ENCODE measurements around the gene FOXC1. TPM values are rescaled to one million over a fixed set of nuclear protein-coding genes. Genes with fewer than 3 reads are reported as not detected.
A peak's percentile ranks its signal among the peaks of the same experiment; 100 is the strongest.

The FOXC1 gene
- total RNA-seq, 1 donor from 2014 or later: 9.8 TPM

DNA sequence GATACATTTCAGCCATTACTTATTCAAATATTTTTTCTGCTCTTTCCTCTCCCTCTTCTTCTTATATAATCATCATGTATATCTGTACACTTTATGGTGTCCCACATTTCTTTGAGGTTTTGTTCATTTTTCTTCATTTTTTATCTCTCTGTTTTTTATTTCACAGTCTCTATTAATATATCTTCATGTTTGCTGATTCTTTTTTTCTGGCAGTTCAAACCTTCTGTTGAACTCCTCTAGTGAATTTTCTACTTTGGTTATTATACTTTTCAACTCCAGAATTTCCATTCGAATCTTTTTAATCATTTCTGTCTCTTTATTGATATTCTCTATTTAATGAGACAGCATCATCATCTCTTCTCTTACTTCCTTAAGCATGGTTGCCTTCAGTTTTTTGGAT lies 38.9 kb upstream of the FOXC1 start:
- Histone ChIP-seq H3K27me3 (no peaks in the 10 kb centered on the region), H3K9me3 (no peaks in the 10 kb centered on the region), H3K4me3 (no peak overlapping the region), H3K36me3 (no peaks in the 10 kb centered on the region), H3K4me1 (no peaks in the 10 kb centered on the region), H3K27ac (no peak overlapping the region)
- TF ChIP-seq POLR2A (IDR thresholded peaks at IDR 0.05) (no peak), POLR2AphosphoS5 (IDR thresholded peaks at IDR 0.05; ENCODE audit: insufficient read depth in 1 of 2, low read depth in 1 of 2) (no peak), CTCF (IDR thresholded peaks at IDR 0.05) (no peak)
- no peak for DNase-seq (ENCODE audit: extremely low spot score in 2 of 2)
- intact Hi-C loops (cut with DNase I): no loop called here

DNA sequence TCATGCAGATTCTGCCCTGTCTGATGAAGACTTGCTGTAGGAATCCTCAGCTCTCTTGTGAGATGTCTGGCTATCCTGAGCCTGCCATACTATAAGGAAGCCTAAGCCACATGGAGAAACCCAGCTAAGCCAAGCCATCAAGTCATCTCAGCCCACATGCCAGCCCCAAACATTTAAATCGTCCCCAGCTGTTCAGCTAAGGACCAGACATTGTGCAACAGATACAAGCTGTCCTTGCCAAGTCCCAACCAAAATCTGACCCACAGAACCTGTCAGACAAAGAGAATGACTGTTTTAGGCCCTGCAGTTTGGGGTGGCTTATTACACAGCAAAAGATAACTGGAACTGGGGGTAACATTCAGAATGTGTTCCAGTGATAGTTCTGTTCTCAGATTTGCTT lies 36.8 kb upstream of the FOXC1 start:
- Histone ChIP-seq H3K27me3 (no peaks in the 10 kb centered on the region), H3K36me3 (no peaks in the 10 kb centered on the region), H3K4me3 (no peak overlapping the region), H3K4me1 (no peaks in the 10 kb centered on the region), H3K9me3 (no peaks in the 10 kb centered on the region), H3K27ac (no peak overlapping the region)
- TF ChIP-seq POLR2AphosphoS5 (IDR thresholded peaks at IDR 0.05; ENCODE audit: insufficient read depth in 1 of 2, low read depth in 1 of 2): no peak
- no peak for TF ChIP-seq CTCF (IDR thresholded peaks at IDR 0.05)
- no peak for TF ChIP-seq POLR2A (IDR thresholded peaks at IDR 0.05)
- DNase-seq (ENCODE audit: extremely low spot score in 2 of 2): peak in 1 of 2 donors; percentile 58
- intact Hi-C loops (cut with DNase I): no loop called here

- DNase-seq (ENCODE audit: extremely low spot score in 2 of 2): peak in 1 of 2 donors; percentile 47
- Histone ChIP-seq H3K27me3 (no peaks in the 10 kb centered on the region), H3K27ac (no peak overlapping the region), H3K4me1 (no peaks in the 10 kb centered on the region), H3K4me3 (no peak overlapping the region), H3K9me3 (no peaks in the 10 kb centered on the region), H3K36me3 (no peaks in the 10 kb centered on the region)
- intact Hi-C loops (cut with DNase I): no loop called here
- TF ChIP-seq CTCF (IDR thresholded peaks at IDR 0.05) (no peak), POLR2A (IDR thresholded peaks at IDR 0.05) (no peak), POLR2AphosphoS5 (IDR thresholded peaks at IDR 0.05; ENCODE audit: insufficient read depth in 1 of 2, low read depth in 1 of 2) (no peak)
Measured at GRCh38 chr6:1574083-1574761, 35.5 kb upstream of the FOXC1 start.

DNA sequence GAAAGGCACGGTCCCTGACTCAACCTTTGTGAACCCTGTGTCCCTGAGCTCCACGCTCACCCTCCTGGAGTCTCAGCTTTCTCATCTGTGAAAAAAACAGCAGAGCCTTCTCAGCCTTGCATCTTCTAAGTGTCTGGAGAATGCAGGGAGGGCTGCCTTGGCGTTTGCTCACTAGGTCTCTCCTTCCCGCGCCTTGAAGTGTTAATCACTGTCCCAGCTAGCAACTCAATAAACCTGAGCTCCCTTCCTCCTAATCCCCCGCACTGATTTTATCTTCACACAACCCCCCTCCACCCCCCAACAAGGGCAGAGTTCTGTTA lies 34.9 kb upstream of the FOXC1 start:
- no peaks in the 10 kb centered on the region for H3K27me3 ChIP-seq
- H3K4me1 ChIP-seq: no peaks in the 10 kb centered on the region
- H3K9me3 ChIP-seq: no peaks in the 10 kb centered on the region
- no peak for TF ChIP-seq POLR2A (IDR thresholded peaks at IDR 0.05)
- no peak for TF ChIP-seq CTCF (IDR thresholded peaks at IDR 0.05)
- no peak for TF ChIP-seq POLR2AphosphoS5 (IDR thresholded peaks at IDR 0.05; ENCODE audit: insufficient read depth in 1 of 2, low read depth in 1 of 2)
- intact Hi-C loops (cut with DNase I): no loop called here
- no peak overlapping the region for H3K4me3 ChIP-seq
- H3K36me3 ChIP-seq: no peaks in the 10 kb centered on the region
- DNase-seq (ENCODE audit: extremely low spot score in 2 of 2): peak in 1 of 2 donors; percentile 37
- H3K27ac ChIP-seq: no peak overlapping the region

GRCh38 chr6:1575210-1576041 lies 34.3 kb upstream of the FOXC1 start:
- Histone ChIP-seq H3K36me3 (no peaks in the 10 kb centered on the region), H3K4me3 (no peak overlapping the region), H3K4me1 (no peaks in the 10 kb centered on the region), H3K9me3 (no peaks in the 10 kb centered on the region), H3K27me3 (no peaks in the 10 kb centered on the region), H3K27ac (no peak overlapping the region)
- intact Hi-C loops (cut with DNase I): no loop called here
- TF ChIP-seq POLR2AphosphoS5 (IDR thresholded peaks at IDR 0.05; ENCODE audit: insufficient read depth in 1 of 2, low read depth in 1 of 2): no peak
- no peak for TF ChIP-seq POLR2A (IDR thresholded peaks at IDR 0.05)
- TF ChIP-seq CTCF (IDR thresholded peaks at IDR 0.05): no peak
- peak in 1 of 2 donors; percentile 79 for DNase-seq (ENCODE audit: extremely low spot score in 2 of 2)

Measured in vagina (tissue), 2 donors.